ENCODE data around the gene SMO. TPM values are rescaled to one million over a fixed set of nuclear protein-coding genes. Genes with fewer than 3 reads are reported as not detected.

The SMO gene
- total RNA-seq, 6 experiments from 2014 or later, result 6.4 to 21.2 (median 12.1) TPM

DNA sequence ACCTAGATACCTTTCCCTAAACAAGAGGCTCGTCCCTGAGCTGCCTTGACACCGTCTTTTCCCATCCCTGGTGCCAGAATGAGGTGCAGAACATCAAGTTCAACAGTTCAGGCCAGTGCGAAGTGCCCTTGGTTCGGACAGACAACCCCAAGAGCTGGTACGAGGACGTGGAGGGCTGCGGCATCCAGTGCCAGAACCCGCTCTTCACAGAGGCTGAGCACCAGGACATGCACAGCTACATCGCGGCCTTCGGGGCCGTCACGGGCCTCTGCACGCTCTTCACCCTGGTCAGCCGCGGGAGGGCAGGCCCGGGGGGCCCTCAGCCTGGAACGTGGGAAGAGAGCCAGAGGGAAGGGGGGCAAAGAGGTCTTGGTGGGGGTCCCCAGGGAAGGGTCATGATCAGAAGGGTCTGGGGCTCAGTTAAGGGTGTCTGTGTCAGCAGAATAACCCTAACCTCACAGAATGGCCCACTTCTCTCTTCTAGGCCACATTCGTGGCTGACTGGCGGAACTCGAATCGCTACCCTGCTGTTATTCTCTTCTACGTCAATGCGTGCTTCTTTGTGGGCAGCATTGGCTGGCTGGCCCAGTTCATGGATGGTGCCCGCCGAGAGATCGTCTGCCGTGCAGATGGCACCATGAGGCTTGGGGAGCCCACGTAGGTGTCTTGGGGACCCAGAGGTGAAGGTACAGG lies 16.8 kb downstream of the SMO start:
- no peaks in the 10 kb centered on the region for H3K27me3 ChIP-seq
- DNase-seq, result no peak
- no peak for ATAC-seq
- TF ChIP-seq POLR2A (IDR thresholded peaks at IDR 0.05), result no peak
- TF ChIP-seq, protein P1, sequence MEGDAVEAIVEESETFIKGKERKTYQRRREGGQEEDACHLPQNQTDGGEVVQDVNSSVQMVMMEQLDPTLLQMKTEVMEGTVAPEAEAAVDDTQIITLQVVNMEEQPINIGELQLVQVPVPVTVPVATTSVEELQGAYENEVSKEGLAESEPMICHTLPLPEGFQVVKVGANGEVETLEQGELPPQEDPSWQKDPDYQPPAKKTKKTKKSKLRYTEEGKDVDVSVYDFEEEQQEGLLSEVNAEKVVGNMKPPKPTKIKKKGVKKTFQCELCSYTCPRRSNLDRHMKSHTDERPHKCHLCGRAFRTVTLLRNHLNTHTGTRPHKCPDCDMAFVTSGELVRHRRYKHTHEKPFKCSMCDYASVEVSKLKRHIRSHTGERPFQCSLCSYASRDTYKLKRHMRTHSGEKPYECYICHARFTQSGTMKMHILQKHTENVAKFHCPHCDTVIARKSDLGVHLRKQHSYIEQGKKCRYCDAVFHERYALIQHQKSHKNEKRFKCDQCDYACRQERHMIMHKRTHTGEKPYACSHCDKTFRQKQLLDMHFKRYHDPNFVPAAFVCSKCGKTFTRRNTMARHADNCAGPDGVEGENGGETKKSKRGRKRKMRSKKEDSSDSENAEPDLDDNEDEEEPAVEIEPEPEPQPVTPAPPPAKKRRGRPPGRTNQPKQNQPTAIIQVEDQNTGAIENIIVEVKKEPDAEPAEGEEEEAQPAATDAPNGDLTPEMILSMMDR (IDR thresholded peaks at IDR 0.05), result no peak
- H3K9me3 ChIP-seq, result no peaks in the 10 kb centered on the region
- intact Hi-C loops (cut with DNase I), result no loop called here
- H3K36me3 ChIP-seq, result no peaks in the 10 kb centered on the region
- no peak overlapping the region for H3K4me3 ChIP-seq
- 89% methylated on average over 8 of the region's 29 CpGs for WGBS (ENCODE audit: insufficient coverage, low coverage, low lambda C conversion rate, missing lambda C conversion rate)
- no peak overlapping the region for H3K27ac ChIP-seq
- H3K4me1 ChIP-seq, result peaks cover 0 to 45% (median 17%) of the 10 kb centered on the region in 4 donors

DNA sequence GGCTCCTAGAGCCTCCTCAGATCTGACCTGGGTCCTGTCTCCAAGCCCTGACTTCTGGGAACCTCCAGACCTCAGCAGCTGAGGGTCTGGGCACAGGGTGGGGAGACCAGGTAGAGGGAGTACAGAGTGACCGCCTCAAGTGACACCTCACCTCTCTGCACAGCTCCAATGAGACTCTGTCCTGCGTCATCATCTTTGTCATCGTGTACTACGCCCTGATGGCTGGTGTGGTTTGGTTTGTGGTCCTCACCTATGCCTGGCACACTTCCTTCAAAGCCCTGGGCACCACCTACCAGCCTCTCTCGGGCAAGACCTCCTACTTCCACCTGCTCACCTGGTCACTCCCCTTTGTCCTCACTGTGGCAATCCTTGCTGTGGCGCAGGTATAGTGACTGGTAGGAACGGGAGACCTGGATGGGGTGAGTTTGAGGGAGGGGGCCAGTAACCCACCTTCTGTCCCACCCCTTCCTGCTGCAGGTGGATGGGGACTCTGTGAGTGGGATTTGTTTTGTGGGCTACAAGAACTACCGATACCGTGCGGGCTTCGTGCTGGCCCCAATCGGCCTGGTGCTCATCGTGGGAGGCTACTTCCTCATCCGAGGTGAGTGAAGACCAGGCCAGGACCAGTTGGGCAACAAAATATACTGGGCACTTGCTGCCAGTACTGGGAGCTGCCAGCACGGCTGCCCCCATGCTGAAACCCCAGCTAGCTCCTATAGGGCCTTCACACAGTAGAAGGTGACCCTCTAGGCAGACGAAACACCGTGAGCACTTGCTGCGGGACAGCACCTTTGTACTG lies 17.8 kb downstream of the SMO start:
- no peak overlapping the region for H3K4me3 ChIP-seq
- WGBS (ENCODE audit: insufficient coverage, low coverage, low lambda C conversion rate, missing lambda C conversion rate), result 65% methylated on average over 8 of the region's 18 CpGs
- peaks cover 0 to 39% (median 15%) of the 10 kb centered on the region in 4 donors for H3K4me1 ChIP-seq
- intact Hi-C loops (cut with DNase I), result no loop called here
- no peaks in the 10 kb centered on the region for H3K27me3 ChIP-seq
- DNase-seq (no peak), ATAC-seq (peak in 3 of 4 donors; percentile 7 to 22 (median 15))
- TF ChIP-seq, protein P1 (IDR thresholded peaks at IDR 0.05), result no peak
- TF ChIP-seq POLR2A (IDR thresholded peaks at IDR 0.05), result no peak
- no peak overlapping the region for H3K27ac ChIP-seq
- H3K36me3 ChIP-seq, result no peaks in the 10 kb centered on the region
- H3K9me3 ChIP-seq, result no peaks in the 10 kb centered on the region

DNA sequence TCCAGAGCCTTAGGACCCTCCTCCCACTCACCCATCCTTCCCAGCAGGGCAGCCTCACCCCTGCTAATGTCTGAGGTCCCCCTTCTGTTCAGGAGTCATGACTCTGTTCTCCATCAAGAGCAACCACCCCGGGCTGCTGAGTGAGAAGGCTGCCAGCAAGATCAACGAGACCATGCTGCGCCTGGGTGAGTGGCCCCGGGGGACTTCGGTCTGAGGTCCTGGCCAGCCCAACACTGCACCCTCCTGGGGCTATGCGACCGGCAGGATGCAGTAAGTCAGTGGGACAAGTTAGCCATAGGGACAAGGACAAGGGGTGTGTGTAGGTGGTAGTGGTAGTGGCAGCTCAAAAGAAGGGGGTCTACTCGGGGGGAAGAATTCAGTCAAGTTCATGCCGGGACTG lies 20.2 kb downstream of the SMO start:
- H3K9me3 ChIP-seq, result no peaks in the 10 kb centered on the region
- ATAC-seq, result peak; percentile 13 to 52 (median 42)
- H3K27me3 ChIP-seq, result no peaks in the 10 kb centered on the region
- peaks cover 0 to 16% (median 5%) of the 10 kb centered on the region in 4 donors for H3K4me1 ChIP-seq
- no peak overlapping the region for H3K27ac ChIP-seq
- TF ChIP-seq, protein P1 (IDR thresholded peaks at IDR 0.05), result peak in 2 of 4 donors; percentile 8 to 13
- TF ChIP-seq POLR2A (IDR thresholded peaks at IDR 0.05), result no peak
- DNase-seq, result no peak
- H3K36me3 ChIP-seq, result peaks cover 0 to 6% (median 3%) of the 10 kb centered on the region in 4 donors
- WGBS (ENCODE audit: insufficient coverage, low coverage, low lambda C conversion rate, missing lambda C conversion rate), result 16% methylated on average over 8 of the region's 9 CpGs
- intact Hi-C loops (cut with DNase I), result no loop called here
- H3K4me3 ChIP-seq, result no peak overlapping the region

DNA sequence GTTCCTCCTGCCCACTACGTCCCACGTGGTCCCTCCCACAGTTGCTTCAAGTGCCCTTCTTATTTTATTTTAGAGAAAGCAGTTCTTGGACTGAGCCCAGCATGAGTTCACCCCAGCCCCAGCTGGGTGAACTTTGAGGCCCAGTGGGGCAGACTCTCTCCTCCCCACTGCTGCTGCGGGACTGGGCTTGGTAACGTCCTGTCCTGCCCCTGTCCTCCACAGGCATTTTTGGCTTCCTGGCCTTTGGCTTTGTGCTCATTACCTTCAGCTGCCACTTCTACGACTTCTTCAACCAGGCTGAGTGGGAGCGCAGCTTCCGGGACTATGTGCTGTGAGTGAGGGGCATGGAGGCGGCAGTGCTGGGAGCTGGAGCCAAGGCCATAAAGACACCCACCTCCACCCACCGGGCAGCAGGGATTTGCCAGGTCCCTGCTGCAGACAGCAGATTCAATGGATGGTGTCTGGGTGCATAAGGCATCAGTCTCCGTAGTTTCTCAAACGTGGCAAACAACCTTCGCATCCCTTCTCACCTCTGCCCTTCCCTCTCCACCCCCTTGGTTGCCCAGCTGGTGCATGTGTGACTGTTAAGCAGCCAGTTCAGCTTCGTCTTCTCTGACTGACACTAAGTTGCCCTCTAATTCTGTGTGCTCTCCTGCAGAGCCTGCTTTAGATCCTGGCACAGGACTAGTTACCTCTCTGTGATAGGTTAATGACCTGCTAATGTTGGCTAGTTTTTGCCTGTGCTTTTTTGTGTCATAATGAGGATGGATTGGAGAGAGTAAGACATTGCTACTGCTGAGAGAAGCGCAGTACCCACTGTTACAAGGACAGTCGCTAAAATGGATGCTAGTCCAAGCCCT lies 20.9 kb downstream of the SMO start:
- no peak overlapping the region for H3K4me3 ChIP-seq
- WGBS (ENCODE audit: insufficient coverage, low coverage, low lambda C conversion rate, missing lambda C conversion rate), result 28% methylated on average over 6 of the region's 15 CpGs
- H3K9me3 ChIP-seq, result no peaks in the 10 kb centered on the region
- intact Hi-C loops (cut with DNase I), result no loop called here
- H3K27me3 ChIP-seq, result no peaks in the 10 kb centered on the region
- TF ChIP-seq, protein P1 (IDR thresholded peaks at IDR 0.05), result no peak
- TF ChIP-seq POLR2A (IDR thresholded peaks at IDR 0.05), result no peak
- H3K27ac ChIP-seq, result no peak overlapping the region
- DNase-seq, result peak in 1 of 3 donors; percentile 60
- ATAC-seq, result peak; percentile 25 to 56 (median 48)
- H3K36me3 ChIP-seq, result peaks cover 0 to 6% (median 3%) of the 10 kb centered on the region in 4 donors
- peaks cover 0 to 15% (median 5%) of the 10 kb centered on the region in 4 donors for H3K4me1 ChIP-seq
